Progenitor cell of endocrine pancreas (in vitro differentiated cells): ENCODE data around the gene CHMP1A. TPM values are rescaled to one million over a fixed set of nuclear protein-coding genes. Genes with fewer than 3 reads are reported as not detected.

Experiments
- DNase-seq: peaks from one replicate; pipeline ENCODE4 v3.0.0; 2021; ENCODE audit warnings: low spot score; ENCODE audit not compliant: unreplicated experiment
- H3K27ac Mint-ChIP-seq: 2 replicates; pipeline ENCODE4 v1.8.0; 2021; ENCODE audit warnings: mild to moderate bottlenecking, moderate library complexity, mixed read lengths
- H3K27me3 Mint-ChIP-seq: 2 replicates; pipeline ENCODE4 v1.8.0; 2021; ENCODE audit warnings: mixed read lengths
- H3K36me3 Mint-ChIP-seq: 2 replicates; pipeline ENCODE4 v1.8.0; 2022; ENCODE audit warnings: mixed read lengths; ENCODE audit not compliant: insufficient read depth
- H3K4me1 Mint-ChIP-seq: 2 replicates; pipeline ENCODE4 v1.8.0; 2021; ENCODE audit warnings: low read depth, mixed read lengths
- H3K4me3 Mint-ChIP-seq: 2 replicates; pipeline ENCODE4 v1.8.0; 2021; ENCODE audit warnings: low read depth, mild to moderate bottlenecking, moderate library complexity, mixed read lengths
- H3K9me3 Mint-ChIP-seq: 2 replicates; pipeline ENCODE4 v1.8.0; 2021; ENCODE audit warnings: low read depth, mixed read lengths
- CTCF ChIP-seq: fragments of 200-600 bp; sonication (generic); IDR thresholded peaks from one replicate; pipeline ENCODE4 v1.5.0; 2021; ENCODE audit warnings: antibody characterized with exemption, mild to moderate bottlenecking; ENCODE audit not compliant: unreplicated experiment
- total RNA-seq: library from RNA; stranded (reverse); gene quantifications from 2 replicates; pipeline ENCODE4 v1.2.1, GENCODE V29; 2021

The CHMP1A gene
- total RNA-seq, 1 donor from 2014 or later, result 105 TPM

GRCh38 chr16:89613231-89613953, 44.1 kb downstream of the CHMP1A start, which contains the start of gene DPEP1:
Gene DPEP1 (plus strand): TSS chr16:89613642. CDS start chr16:89630411, 16,769 bp downstream.
- H3K27me3 Mint-ChIP-seq, result no peaks in the 10 kb centered on the region
- peak within 1 kb of the TSS; percentile 77 for H3K27ac Mint-ChIP-seq
- H3K4me3 Mint-ChIP-seq, result no peak within 1 kb of the TSS
- no peaks in the 10 kb centered on the region for H3K36me3 Mint-ChIP-seq
- peaks cover 6% of the 10 kb centered on the region for H3K4me1 Mint-ChIP-seq
- no peak for DNase-seq
- no peaks in the 10 kb centered on the region for H3K9me3 Mint-ChIP-seq
- TF ChIP-seq CTCF, result no peak

DNA sequence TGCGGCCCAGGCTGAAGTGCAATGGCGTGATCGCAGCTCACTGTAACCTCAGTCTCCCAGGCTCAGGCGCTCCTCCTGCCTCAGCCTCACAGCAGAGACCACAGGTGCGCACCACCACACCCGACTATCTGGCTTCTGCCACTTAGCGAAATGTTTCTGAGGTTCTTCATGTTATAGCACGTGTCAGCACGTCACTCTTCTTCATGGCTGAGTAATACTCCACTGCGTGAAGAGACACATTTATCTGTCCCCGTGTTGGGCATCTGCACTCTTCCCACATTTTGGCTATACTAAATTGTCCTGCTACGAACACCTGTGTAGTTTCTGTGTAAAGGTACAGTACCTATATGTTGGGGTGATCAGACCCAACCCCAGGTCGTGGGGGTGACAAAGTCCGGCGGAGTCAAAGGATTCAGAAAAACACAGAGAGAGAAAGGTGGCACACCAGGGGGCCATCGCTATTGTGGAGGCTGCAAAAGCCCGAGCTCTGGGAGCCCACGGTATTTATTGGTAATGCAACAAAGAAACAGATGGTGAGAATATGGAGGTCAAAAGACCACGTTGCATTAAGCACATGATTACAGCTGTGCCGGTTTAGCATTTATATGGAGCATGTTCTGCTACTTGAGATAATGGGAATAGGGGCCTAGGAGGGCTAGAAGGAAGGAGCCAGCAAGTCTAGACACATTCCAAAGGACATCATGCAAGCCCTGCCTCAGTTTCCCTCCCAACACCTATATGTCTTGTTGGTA, 44.9 kb downstream of the CHMP1A start:
- Mint-ChIP-seq H3K9me3 (no peaks in the 10 kb centered on the region), H3K4me1 (peaks cover 14% of the 10 kb centered on the region), H3K27ac (peak overlapping the region; percentile 77), H3K4me3 (no peak overlapping the region), H3K27me3 (no peaks in the 10 kb centered on the region), H3K36me3 (no peaks in the 10 kb centered on the region)
- no peak for DNase-seq
- no peak for TF ChIP-seq CTCF

GRCh38 chr16:89610108-89610453, 47.4 kb downstream of the CHMP1A start:
- Mint-ChIP-seq H3K36me3 (no peaks in the 10 kb centered on the region), H3K4me1 (peaks cover 14% of the 10 kb centered on the region), H3K27ac (no peak overlapping the region), H3K9me3 (no peaks in the 10 kb centered on the region), H3K27me3 (no peaks in the 10 kb centered on the region), H3K4me3 (no peak overlapping the region)
- DNase-seq, result no peak
- TF ChIP-seq CTCF, result no peak

- Mint-ChIP-seq H3K27me3 (peaks cover under 1% of the 10 kb centered on the region), H3K4me1 (peaks cover 14% of the 10 kb centered on the region), H3K36me3 (no peaks in the 10 kb centered on the region), H3K27ac (peak overlapping the region; percentile 64), H3K9me3 (no peaks in the 10 kb centered on the region), H3K4me3 (no peak overlapping the region)
- no peak for DNase-seq
- no peak for TF ChIP-seq CTCF
Observed at GRCh38 chr16:89607937-89608740, 49.4 kb downstream of the CHMP1A start.

GRCh38 chr16:89607453-89607852, 50.1 kb downstream of the CHMP1A start:
- peak overlapping the region; percentile 64 for H3K27ac Mint-ChIP-seq
- H3K36me3 Mint-ChIP-seq, result no peaks in the 10 kb centered on the region
- TF ChIP-seq CTCF, result no peak
- no peak for DNase-seq
- no peaks in the 10 kb centered on the region for H3K9me3 Mint-ChIP-seq
- peaks cover 14% of the 10 kb centered on the region for H3K4me1 Mint-ChIP-seq
- peaks cover 4% of the 10 kb centered on the region for H3K27me3 Mint-ChIP-seq
- H3K4me3 Mint-ChIP-seq, result no peak overlapping the region
